IPS-11a (cell line): ENCODE data around the gene ELFN2.

Source experiments
- H3K4me3 ChIP-seq: one replicate; pipeline ENCODE4 v1.5.1; 2013; ENCODE audit warnings: low read depth, low read length, control low read depth

ELFN2 gene

DNA sequence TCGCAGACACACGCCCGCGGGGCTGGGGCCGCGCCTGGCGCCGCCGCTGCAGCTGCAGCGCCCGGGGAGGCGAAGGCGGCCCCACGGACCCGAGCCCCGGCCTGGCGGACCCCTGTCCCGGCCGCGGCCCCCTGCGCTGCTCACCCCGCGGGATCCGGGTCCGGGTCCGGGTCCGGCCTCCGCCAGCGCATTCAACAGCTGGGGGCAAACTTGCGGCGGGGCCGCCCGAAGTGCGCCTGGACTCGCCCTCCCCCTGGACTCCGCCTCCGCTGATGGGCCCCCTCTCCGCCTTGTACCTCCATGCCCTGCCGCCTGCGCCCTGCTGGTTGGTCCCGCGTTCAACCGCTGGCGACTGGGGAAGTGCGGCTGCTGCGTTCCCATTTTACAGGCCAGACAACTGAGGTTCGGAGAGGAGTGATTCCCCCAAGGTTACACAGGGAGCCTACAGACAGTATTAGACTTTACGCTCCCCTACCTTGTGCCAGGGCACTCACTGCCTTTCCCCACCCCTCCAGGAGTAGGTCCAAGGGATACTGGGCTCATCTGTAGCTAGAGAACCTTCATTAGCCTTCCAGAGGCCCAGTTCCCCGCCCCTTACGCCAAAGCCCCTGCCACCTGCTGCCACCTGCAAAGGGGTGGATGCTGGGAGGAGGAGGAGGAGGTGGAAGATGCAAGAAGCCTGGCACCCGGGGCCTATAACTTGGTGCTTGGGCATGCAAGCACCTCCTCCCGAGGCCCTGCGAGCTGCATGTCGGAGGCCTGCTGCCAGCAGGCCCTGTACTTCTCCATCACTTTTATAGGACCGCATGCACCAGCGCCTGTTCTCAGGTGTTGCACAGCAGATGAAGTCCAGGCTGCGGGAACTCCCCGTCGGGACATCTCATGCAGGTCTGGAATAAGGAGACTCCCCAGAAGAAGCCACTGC is 694 bp upstream of the ELFN2 start:
- peak overlapping the region; percentile 30 for H3K4me3 ChIP-seq

DNA sequence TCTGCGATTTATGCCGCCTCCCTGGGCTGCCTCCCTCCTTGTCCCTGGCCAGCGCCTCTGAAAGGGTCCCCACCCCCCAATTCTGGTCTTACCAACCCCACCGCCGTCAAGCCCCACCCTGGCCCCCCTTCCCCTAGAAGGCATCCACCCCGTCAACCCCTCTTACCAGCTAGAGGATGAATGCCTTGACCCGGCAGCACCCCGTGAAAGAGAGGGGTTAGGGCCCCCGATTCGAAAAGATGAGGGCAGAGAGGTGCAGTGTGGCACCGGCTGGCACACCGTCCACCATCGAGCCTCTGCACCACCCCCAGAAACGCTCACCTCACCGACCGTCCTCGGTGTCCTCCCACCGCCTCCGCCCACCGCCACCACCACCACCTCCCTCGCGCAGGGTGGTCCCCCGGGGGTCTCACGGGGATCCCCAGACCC is 559 bp downstream of the ELFN2 start:
- peak overlapping the region; percentile 30 for H3K4me3 ChIP-seq

DNA sequence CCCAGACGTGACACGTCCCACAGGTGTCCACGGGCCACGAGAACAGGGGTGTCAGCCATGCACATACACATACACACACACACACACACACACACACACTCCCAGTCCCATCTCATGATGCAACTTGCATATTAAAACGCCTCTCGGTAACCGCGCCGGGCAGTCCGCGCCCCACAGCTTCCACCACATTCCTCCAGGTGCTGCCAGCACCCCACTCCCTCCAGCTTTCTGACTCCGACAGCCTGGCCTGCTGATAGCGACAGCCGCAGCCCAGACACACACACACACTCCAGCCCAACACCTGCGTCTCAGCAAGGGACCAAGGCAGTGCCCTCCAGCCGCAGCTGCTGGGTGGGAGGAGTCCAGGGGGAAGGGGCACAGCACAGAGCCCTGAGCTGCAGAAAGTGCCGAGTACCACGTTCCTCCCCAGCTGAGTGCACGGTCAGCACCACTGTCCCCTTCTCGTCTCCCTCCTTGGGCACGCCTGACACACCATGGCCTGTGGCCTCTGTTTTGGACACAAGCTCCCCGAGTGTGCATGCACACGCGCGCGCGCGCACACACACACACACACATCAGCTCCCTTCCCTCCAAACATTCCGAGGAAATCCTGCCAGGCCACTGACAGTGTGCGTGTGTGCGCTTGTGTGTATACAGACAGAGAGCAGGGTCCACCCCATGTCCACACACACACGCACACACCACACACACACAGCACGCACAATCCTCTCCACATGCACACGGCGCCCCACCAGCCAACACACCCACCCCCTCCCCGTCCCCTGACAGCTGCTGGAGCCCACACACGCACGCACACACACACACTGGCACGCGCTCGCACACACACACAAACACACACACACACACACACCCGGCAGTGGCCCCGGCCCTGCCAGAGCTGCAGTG is 1.2 kb downstream of the ELFN2 start:
- no peak overlapping the region for H3K4me3 ChIP-seq

DNA sequence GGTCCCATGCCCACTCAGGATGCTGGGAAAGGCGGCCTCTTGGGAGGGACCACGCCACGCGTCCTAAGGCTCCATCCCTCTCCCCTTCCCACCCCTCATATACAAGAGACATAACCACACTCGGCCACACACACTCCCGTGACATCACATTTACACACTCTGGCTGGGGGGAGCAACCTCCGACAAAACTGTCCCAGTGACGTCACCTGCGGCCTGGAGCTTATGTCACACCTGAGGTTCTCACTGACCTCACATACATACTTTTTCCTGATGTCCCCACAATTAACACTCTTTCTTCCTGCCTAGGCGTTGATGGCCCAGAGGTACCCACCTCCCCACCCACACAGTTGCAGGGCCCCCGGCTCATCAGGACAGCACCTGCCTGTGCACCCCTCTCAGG is 1.9 kb downstream of the ELFN2 start:
- no peak overlapping the region for H3K4me3 ChIP-seq

DNA sequence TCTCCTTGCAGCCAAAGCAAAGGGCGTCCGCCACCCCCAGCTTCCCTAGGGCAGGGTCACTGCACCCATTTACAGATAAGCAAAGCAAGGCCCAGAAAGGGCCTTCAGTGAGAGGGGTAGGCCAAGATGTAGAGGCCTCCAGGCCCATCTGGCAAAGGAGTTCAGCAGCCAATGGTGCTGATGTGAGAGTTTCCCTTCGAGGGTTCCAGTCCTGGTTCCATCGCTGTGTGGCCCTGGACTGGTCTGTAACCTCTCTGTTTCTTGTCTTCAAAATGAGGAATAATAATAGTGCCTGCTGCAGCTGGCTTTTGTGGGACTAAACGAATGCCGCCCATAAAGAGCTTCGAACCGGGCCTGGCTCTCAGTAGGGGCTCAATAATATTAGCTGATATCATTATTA is 4.0 kb downstream of the ELFN2 start:
- no peak overlapping the region for H3K4me3 ChIP-seq

DNA sequence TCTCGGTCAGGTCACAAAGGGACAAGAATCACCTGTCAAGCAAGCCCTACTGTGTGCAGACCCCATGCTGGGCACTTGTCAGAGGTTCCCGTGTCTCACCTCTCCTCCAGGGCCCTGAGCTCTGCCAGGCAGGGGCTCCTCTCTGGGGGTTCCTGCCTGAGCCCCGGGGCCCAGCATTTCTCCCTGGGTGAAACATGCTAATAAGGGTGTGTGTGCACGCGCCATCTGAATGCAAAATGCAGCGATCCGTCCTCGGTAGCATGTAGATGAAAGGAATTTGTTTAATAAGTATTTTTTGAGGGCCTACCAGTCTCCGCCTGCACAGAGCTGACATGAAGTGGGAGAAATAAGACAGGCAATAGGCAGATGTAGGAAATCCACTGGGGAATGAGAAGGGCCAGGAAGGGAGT is 5.8 kb downstream of the ELFN2 start:
- no peak overlapping the region for H3K4me3 ChIP-seq

DNA sequence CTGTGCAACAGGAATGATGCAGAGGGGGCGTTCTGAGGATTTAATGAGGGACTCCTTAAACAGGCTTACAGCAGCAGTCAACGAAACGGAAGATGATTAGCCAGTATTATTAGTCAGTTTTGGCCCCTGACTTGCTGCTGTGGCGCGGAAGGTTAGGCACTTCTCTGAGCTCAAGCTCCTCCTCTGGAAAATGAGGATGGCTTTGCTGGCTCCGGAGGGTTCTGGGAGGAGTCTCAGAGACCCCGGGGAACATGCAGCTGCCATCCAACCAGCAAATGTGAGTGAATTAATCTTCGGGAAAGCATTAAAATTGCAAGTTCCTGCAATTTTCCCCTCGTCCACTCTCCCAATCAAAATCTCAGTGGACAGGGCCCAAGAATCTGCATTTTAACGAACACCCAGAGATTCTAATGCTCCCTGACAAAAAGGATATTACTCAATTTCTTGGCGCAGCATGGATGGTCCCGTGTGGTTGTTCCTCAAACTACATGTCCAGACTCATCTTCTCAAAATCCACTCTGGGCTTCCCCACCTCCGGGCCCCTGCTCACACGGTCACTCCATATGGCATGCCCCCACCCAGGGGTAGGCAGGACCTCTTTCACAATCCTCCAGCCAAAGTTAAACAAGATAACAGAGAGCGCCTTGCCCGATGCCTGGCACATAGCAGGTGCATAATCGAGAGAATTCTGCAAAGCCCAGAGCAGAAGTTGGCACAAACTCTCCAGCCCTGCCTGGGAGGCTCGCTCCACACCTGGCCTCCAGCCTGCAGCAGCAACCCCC is 6.4 kb downstream of the ELFN2 start:
- H3K4me3 ChIP-seq = peak overlapping the region; percentile 48

DNA sequence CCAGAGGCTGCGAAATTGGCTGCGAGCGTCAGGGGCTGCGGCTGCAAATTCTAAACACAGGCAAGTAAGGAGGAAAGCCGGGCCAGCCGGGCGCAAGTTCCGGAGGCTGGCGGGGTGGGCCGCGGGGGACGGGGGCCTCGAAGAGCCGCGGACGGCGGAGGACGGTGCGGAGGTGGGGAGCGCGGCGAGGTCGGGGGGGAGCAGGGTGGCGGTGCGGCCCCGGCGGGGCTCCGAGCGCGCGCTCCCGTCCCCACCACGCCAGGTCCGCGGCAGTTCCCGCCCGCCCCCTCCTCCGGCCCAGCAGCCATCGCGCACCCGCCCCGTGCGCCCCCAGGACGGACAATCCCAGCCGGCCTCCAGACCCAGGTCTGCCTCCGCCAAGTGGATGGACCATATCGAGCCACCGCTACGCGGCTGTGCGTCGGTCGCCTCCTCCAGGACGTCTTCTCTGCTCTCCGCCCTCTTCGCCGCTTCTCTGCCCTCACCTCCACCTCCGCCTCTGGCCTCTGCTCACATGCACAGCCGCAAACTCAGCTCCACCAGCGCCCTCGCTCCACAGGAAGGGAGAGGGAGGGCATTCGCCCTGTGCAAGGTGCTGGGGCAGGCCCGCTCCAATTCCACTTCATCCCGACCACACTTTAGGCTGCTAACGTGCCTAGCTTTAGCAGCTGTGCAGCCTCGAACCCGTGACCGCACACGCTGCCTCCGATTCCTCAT is 7.2 kb downstream of the ELFN2 start:
- peak overlapping the region; percentile 48 for H3K4me3 ChIP-seq

DNA sequence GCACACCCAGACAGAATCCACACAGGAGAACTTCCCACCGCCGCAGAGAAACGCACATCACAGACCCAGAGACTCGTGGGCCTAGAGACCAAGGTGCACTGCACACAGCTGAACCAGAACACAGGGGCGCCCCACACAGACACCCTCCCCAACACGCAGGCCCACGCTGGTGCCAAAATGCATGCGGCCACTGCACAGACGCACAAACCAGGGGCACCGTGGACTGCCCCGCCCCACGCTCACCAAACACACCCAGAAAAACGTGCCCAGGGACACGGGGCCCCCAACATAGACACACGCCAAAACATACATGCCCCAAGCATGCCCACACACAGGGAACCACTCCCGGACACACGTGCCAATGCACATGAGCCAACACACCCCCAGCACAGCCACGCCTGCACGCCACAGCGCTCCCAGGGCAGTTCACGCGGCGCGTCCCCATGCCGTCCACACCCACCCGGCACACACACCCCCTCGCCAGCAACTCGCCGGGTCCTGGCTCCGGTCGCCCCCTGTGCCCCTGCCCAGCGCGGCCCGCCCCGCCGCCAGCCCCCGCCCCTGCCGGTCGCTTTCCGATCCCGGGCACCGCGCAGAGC is 7.8 kb downstream of the ELFN2 start:
- no peak overlapping the region for H3K4me3 ChIP-seq

DNA sequence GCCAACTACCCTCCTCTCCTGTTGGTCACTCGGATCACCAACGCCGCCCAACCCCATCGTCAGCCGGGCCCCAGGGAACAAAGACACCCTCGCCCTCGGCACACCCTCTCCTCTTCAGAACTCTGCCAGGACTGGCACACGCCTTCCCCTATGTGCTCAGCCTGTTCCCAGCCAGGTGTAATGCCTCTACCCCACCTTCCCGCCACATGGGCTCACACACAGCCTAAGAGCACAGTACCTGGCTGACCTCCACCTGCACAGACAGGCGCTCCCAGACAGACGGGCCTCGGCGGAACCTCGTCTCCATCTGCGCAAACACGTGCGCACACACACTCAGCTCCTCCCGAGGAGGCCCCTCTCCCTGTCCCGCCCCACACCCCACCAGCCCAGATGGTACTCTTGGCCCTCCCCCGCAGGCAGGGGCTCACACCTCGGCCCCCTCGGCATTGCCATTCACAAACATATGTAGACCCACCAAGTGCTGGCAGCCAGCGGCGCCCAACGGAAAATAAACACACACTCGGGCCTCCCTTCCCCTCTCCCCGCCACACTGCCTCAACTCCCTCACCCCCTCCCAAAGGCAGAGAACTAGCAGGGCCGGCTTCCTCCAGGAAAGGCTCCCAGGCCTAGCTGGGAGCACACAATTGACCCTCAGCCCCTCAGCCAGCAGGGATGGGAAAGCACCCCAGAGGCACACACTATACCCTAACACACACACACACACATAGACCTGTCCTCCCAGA is 8.5 kb downstream of the ELFN2 start:
- no peak overlapping the region for H3K4me3 ChIP-seq

DNA sequence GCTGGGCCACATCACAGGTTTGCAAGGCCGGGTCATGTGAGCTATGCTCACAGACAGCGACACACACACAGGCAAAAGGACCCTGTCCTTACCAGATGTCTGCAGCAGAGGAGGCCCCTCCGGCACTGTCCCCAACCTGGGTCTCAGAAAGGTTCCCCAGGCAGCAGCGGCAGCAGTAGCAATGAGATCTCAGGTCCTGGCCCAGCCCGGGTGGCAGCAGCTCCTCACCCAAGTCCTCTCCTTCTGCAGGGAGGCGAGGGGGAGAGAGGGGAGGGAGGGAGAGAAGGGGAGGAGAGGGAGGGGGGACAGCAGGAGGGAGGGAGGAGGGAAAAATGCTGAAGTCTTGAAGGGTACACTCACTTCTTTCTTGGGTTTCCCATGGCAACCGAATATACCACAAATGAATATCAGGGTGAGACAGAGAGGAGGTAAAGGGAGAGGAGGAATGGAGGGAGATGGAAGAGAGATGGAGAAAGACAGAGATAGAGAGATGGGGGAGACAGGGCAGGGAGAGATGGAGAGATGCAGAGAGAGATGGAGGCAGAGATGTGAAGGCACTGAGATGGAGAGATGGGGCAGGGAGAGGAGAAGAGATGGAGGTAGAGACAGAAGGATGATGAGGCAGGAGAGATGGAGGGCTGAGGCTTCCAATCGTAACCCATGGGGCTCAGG is 9.5 kb downstream of the ELFN2 start:
- no peak overlapping the region for H3K4me3 ChIP-seq

DNA sequence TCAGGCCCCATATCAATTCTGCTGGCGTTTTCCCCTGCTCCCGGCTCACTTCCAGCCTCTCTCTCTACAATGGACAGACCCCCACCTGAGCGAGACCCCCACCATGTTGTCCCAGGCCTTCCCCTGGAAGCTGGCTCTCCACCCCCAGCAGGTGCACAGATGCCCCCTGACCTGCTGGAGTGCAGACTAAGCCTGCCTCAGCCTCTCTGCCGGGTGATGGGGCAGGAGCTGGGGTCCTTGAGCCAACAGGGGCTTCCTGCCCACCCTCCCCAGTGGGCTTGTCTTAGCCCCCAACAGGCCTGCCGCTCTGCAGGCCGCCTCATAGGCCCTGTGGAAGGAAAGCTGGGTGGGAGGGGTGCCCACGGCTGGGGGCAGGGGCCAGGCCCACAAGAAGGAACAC is 10.0 kb downstream of the ELFN2 start:
- no peak overlapping the region for H3K4me3 ChIP-seq

DNA sequence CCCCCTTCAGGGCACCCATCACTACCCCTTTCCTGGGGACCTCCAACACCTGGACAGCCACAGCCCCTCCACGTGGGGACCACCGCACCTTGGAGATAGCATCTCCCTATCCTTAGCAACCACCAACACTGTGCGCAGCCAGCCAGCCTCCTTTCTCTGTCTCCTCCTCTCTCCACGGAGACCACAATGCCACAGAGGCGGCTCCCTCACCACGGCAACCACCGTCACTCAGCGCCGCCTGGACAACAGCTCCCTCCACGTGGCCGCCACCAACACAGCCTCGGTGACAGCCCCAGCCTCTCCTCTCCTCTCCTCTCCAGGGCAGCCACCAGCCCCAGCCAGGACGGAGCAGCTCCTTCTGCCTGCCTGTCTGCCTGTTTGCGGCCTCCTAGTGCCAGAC is 10.5 kb downstream of the ELFN2 start:
- no peak overlapping the region for H3K4me3 ChIP-seq

DNA sequence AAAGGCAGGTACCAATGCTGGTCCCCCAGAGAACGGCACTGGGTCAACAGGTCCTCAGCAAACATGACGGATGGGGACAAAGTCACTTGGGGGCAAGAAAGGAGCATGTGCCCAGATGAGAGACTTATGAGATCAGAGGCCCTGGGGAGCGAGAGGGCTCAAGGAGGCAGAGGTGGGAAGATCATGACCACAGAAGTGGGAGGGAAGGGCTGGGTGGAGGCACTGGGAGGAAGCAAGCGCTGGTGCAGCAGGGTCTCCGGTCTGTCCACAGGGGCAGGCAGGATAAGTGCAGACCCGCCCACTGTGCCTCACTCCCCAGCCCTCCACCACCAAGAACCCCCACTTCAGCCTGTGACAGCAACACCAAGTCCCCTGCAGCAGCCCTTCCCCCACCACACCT is 10.9 kb downstream of the ELFN2 start:
- H3K4me3 ChIP-seq = no peak overlapping the region

DNA sequence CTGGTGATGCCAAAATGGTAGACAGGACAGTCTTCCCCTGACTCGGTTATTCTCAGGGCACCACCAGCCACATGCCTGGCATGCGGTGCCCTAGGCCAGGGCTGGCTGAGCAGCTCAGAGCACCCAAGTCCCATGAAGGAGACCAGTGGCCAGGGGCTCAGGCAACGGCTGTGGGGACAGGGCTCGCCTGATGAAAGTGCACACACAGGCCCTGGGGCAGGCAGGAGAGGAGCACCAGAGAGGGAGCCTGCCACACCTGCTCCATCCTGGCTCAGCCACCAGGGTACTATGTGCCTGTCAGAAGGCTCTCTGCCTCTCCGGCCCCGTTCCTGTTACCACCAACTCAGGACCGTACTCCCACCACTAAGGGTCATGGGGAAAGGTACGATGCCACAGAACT is 12.1 kb downstream of the ELFN2 start:
- no peak overlapping the region for H3K4me3 ChIP-seq

DNA sequence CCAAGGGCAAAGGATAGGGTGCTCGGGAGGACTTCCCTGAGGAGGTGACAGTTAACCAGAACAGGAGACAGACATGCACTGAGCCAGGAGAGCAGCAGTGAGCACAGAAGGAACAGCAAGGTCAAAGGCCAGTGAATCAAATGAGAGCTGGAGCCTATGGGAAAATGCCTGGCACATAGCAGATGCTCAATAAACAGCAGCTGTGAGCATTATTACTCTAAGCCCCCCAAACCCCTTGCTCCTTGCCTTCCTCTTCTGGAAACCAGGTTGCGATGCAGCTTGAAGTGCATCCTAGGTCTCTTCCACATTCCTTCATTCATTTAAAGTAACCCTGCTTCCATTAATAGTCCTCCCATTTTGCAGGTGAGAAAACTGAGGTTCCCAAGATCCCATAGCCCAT is 13.0 kb downstream of the ELFN2 start:
- H3K4me3 ChIP-seq = no peak overlapping the region

DNA sequence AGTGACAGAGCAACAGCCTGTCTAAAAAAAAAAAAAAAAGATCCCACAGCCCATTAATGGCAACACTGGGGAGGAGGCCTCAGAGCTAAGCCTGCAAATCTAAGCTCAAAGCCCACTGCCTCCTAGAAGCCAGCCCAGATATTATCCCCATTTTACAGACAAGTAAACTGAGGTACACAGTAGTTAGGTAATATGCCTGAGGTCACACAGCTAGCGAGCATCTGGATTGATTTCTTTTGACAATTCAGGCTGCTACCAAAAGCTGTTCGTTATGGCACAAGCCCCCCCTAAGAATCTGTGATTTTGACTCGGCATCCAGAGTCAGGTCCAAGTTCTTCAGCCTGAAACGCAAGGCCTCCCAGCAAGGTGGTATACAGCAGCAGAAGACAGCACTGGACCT is 13.7 kb downstream of the ELFN2 start:
- H3K4me3 ChIP-seq = no peak overlapping the region

DNA sequence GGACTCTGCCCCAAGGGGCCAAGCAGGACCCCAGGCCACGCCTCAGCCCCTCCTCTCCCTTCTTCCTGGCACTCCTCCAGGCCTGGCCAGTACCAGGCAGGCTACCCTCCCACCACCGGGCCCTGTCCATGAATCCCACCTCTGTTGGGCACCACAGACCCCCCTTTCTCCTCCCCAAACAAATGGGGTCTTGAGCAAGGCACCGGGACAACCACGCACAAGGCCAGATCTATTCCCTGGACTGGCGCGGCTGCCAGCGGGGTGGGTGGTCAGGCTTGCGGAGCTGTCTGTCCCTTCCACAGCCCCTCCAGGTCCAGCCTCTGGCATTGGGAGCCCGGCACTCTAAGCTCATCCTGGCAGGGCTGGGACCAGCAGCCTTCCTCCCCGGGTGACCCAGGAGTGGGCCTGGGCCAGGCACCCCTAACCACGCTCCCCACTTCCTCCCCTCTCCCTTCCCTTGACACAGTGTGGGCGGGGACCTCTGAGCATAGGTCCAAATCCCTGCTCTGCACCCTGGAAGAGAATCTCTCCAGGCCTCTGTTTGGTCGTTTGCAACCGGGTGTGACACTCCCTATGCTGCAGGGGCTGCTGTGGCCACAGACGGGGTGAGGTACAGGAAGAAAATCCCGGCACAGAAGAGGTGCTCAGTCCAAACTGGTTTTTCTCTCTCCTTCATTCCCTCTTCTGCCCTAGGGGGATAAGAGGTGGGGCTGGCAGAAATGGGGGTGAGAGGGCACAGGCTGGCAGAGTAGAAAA is 14.6 kb downstream of the ELFN2 start:
- H3K4me3 ChIP-seq = no peak overlapping the region
